ENCODE results near the gene GEMIN4. TPM values are rescaled to one million over a fixed set of nuclear protein-coding genes. Genes with fewer than 3 reads are reported as not detected.
A peak's percentile ranks its signal among the peaks of the same experiment; 100 is the strongest.
"Not testable (repeated sequence)": the region's sequence is repeated elsewhere in the genome, so short reads cannot be mapped to it uniquely, and the experiment has no call there.

GEMIN4 gene
- total and polyA plus RNA-seq, 2 of the 4 experiments (the other 2 are of a cell fraction): 16.5 to 20.4 TPM

GRCh38 chr17:698096-698495 is 54.0 kb downstream of the GEMIN4 start:
- peaks cover 21 to 48% of the 10 kb centered on the region in 2 experiments for H3K79me1 ChIP-seq (ENCODE audit: low read depth in 1 of 2, low read length in 2 of 2)
- H3K18ac ChIP-seq (ENCODE audit: low read depth, low read length): peak overlapping the region; percentile 12; the same call in 1 of the 2 replicates
- H2BK20ac ChIP-seq (ENCODE audit: low read depth, low read length); in situ Hi-C loops (cut with MboI; ENCODE audit: low sequenced_read_pairs); H3K27ac ChIP-seq (ENCODE audit: insufficient read depth, low read length); H3K23ac ChIP-seq (ENCODE audit: low read depth, low read length); DNase-seq; H3K9ac ChIP-seq (ENCODE audit: low read depth, low read length); intact Hi-C loops (cut with micrococcal nuclease); H2AFZ ChIP-seq (replicated peaks; ENCODE audit: low read length, poor library complexity); H2BK120ac ChIP-seq (ENCODE audit: low read depth, low read length); ATAC-seq (ENCODE audit: low read depth); H3K9me3 ChIP-seq (ENCODE audit: control insufficient read depth, insufficient read depth, low read length); H3K56ac ChIP-seq (ENCODE audit: extremely low read depth, insufficient read depth, low read length); H3K27me3 ChIP-seq (ENCODE audit: control insufficient read depth, insufficient read depth, low read length); dilution Hi-C loops (cut with HindIII; ENCODE audit: low sequenced_read_pairs, unreplicated experiment); BruUV-seq (replicated peaks); H3K4me2 ChIP-seq (ENCODE audit: low read depth, low read length); H4K5ac ChIP-seq (ENCODE audit: low read depth, low read length); H3K4me3 ChIP-seq (ENCODE audit: insufficient read depth, low read depth, low read length); H2AK9ac ChIP-seq (replicated peaks; ENCODE audit: low read depth, low read length, poor library complexity); H2BK15ac ChIP-seq (ENCODE audit: low read depth, low read length): not testable (repeated sequence)
- peak overlapping the region; percentile 15; the same call in 1 of the 2 replicates for H3K4ac ChIP-seq (ENCODE audit: low read depth, low read length)
- WGBS, 2 experiments (ENCODE audit: extremely low coverage in 2 of 2, insufficient read length in 1 of 2): no CpG with 5 or more reads among the region's 2 CpGs
- H2AK5ac ChIP-seq (ENCODE audit: low read depth, low read length): peak overlapping the region; percentile 25
- CTCF ChIA-PET: interaction anchor here (0.8 to 1.7 kb wide), 3 partner anchors 32 to 286 kb away, joined by 3 to 6 read pairs (median 4); no protein-coding TSS in a partner anchor
- POLR2A ChIA-PET (ENCODE audit: unreplicated experiment): interaction anchor here (0.6 kb wide), 1 partner anchor 277 kb away, joined by 3 read pairs; no protein-coding TSS in a partner anchor
- H3K4me1 ChIP-seq (ENCODE audit: control insufficient read depth, insufficient read depth, low read length): peaks cover 16% of the 10 kb centered on the region
- H2BK5ac ChIP-seq (ENCODE audit: low read depth, low read length, poor library complexity, severe bottlenecking): peak overlapping the region; percentile 2
- peak overlapping the region; percentile 13; the same call in 1 of the 2 replicates for H4K91ac ChIP-seq (ENCODE audit: insufficient read depth, low read depth, low read length)
- H3K36me3 ChIP-seq (ENCODE audit: control insufficient read depth, insufficient read depth, low read length): peaks cover 19% of the 10 kb centered on the region
- H3K14ac ChIP-seq (replicated peaks; ENCODE audit: low read depth, low read length): 0 out of 2 replicates have a peak overlapping the region, but pooled peaks have one; percentile 7
- peaks cover 13% of the 10 kb centered on the region for H4K20me1 ChIP-seq (ENCODE audit: insufficient read depth, low read length)
- H3K9me1 ChIP-seq (ENCODE audit: insufficient read depth, low read length): peaks cover 12% of the 10 kb centered on the region
- H4K8ac ChIP-seq (ENCODE audit: low read depth in 2 of 2, low read length in 2 of 2): 0 out of 4 replicates have a peak overlapping the region, but pooled peaks of 1 of the 2 experiments have one; percentile 14

Data from IMR-90 (cell line).